LHCN-M2 (cell line): ENCODE results near the gene ABAT. TPM values are rescaled to one million over a fixed set of nuclear protein-coding genes. Genes with fewer than 3 reads are reported as not detected.
A peak's percentile ranks its signal among the peaks of the same experiment; 100 is the strongest.

Source experiments
- DNase-seq: peaks from one replicate; pipeline ENCODE4 v3.0.0-alpha.2; 2012; ENCODE audit warnings: low read depth
- total RNA-seq: library from RNA; depleted of rRNA; stranded (reverse); fragments of >200 nt; gene quantifications from 2 replicates; pipeline ENCODE4 v1.2.3, GENCODE V29; 2014

The ABAT gene
- total RNA-seq, 1 experiment from 2014 or later = 0.29 TPM

GRCh38 chr16:8649829-8650554, 24.4 kb upstream of the ABAT start:
- DNase-seq = no peak

GRCh38 chr16:8651958-8652357, 22.5 kb upstream of the ABAT start:
- peak; percentile 19 for DNase-seq

- peak; percentile 36 for DNase-seq
Observed at GRCh38 chr16:8655184-8655717, 19.2 kb upstream of the ABAT start.

GRCh38 chr16:8656376-8656775, 18.0 kb upstream of the ABAT start:
- no peak for DNase-seq

- DNase-seq = peak; percentile 35
Observed at GRCh38 chr16:8660841-8661301, 13.5 kb upstream of the ABAT start.

- no peak for DNase-seq
Observed at GRCh38 chr16:8661703-8662102, 12.7 kb upstream of the ABAT start.

GRCh38 chr16:8663192-8664089, 11.0 kb upstream of the ABAT start:
- DNase-seq = no peak

GRCh38 chr16:8665529-8665928, 8.9 kb upstream of the ABAT start:
- no peak for DNase-seq

- no peak for DNase-seq
Observed at GRCh38 chr16:8667492-8667891, 6.9 kb upstream of the ABAT start.

- no peak for DNase-seq
Observed at GRCh38 chr16:8668113-8668512, 6.3 kb upstream of the ABAT start.

GRCh38 chr16:8669481-8669880, 4.9 kb upstream of the ABAT start:
- no peak for DNase-seq

GRCh38 chr16:8670014-8670560, 4.3 kb upstream of the ABAT start:
- DNase-seq = no peak

GRCh38 chr16:8673611-8674412, 605 bp upstream of the ABAT start:
- DNase-seq = no peak

GRCh38 chr16:8675183-8676159, 1.1 kb downstream of the ABAT start:
- no peak for DNase-seq

GRCh38 chr16:8676160-8676547, 1.7 kb downstream of the ABAT start:
- DNase-seq = no peak

GRCh38 chr16:8676737-8677375, 2.4 kb downstream of the ABAT start:
- no peak for DNase-seq

GRCh38 chr16:8677481-8677880, 3.1 kb downstream of the ABAT start:
- DNase-seq = peak; percentile 48

- peak; percentile 21 for DNase-seq
Observed at GRCh38 chr16:8678068-8678927, 3.9 kb downstream of the ABAT start.

GRCh38 chr16:8679151-8679550, 4.7 kb downstream of the ABAT start:
- no peak for DNase-seq
